ENCODE measurements around the gene SMARCD1.

The SMARCD1 gene

DNA sequence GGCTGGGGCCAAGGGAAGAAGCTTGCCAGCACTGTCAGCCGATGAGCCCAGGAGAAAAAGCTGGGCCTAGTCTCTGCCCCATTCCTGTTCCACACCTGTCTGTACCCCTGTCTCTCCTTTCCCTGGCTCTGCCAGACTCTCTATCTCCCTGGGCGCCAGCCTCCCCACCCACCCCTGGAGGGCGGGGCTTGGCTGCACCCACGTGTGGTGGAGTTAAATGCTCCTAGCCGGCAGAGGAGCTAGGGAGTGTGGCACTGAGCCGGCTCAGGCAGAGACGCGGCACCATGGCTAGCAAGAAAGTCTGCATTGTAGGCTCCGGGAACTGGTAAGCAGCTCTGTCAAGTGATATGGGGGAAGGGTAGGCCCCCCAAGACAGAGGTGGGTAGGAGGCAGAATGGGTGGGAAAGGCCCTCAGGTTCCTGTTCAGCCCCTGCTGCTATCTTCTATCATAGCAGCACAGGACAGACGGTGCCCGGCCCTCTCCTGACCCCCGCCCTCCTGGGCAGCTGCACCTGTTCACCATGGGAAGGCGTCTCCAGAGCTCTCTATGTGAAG is 18.7 kb downstream of the SMARCD1 start, which contains the start of gene GPD1:
TSS of gene GPD1 (plus strand) at position 242 of the 555 bp plus-strand sequence. CDS start at position 285, 43 bp downstream.
- DNase-seq (ENCODE audit: low read depth in 1 of 2, low spot score in 1 of 2) = no peak

DNA sequence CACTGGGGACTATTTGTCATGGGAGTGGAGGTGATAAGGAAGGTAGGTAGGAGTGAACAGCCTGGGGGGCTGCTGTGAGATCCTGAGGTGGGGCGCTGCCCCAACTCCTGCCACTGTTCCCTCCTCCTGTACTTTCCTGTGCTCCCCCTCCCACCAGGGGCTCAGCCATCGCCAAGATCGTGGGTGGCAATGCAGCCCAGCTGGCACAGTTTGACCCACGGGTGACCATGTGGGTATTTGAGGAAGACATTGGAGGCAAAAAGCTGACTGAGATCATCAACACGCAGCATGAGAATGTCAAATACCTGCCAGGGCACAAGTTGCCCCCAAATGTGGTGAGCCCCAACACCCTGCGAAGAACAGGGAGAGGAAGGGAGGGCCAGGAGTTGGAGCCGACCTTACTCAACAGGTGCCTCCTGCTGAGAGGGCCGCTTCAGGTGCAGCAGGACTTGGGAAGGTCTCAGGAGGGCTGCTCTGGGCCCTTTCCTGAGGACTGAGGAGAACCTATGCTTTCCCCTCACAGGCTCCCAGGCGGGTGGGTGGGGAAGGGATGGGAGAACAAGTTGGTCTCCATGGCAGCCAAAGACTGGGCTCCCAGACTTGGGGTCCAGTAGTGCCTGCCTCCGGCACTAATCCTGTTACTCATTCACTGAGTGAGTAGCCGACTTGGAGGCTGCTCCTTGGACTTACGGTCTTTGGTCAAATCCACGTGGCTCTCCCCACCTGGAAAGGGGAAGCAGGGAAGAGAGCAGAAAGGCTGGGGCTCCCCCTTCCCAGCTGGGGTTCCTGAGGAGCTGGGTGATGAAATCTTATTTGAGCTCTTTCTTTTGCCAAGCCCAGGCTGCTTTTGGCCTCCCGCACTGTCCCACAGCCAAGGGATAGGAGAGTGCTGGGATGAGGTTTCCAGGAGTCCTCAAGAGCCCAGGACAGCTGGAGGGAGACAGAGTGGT is 19.6 kb downstream of the SMARCD1 start:
- DNase-seq (ENCODE audit: low read depth in 1 of 2, low spot score in 1 of 2) = no peak

- DNase-seq (ENCODE audit: low read depth in 1 of 2, low spot score in 1 of 2) = no peak
Measured at GRCh38 chr12:50105913-50106450, 20.8 kb downstream of the SMARCD1 start.

DNA sequence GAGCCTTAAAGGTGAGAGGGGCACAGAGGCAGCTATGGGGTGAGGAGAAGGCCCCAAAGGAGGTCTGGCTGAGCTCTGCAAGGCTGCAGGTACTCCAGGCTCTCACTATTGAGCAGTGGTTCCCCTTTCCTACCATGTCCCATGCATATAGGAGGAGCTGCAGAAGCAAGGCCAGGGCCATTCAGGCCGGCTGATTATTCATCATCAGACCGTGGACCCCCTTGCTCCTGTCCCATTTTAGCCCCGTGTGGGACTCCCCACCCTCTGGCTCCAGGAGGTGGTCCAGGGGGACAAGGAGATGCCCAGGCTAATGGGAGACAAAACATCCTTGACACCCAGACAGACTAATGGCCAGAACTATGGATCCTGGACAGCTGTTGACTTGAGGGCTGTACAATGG is 21.8 kb downstream of the SMARCD1 start:
- no peak for DNase-seq (ENCODE audit: low read depth in 1 of 2, low spot score in 1 of 2)

- no peak for DNase-seq (ENCODE audit: low read depth in 1 of 2, low spot score in 1 of 2)
Measured at GRCh38 chr12:50107416-50108268, 22.5 kb downstream of the SMARCD1 start.

DNA sequence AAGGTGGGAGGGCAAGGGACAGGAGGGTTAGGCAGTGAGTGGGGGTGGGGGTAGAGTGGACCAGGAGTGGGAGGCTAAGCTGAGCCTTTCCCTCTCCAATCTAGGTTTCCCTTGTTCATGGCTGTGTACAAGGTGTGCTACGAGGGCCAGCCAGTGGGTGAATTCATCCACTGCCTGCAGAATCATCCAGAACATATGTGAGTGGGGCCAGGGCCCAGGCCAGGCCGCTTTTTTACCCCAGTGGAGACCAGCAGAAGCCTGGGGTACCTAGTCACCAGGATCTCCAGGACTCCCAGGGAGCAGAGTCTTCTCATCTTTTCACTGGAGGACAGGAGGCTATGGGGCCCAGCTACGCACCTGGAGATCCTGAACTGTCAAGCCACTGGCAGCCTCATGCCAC is 24.2 kb downstream of the SMARCD1 start:
- no peak for DNase-seq (ENCODE audit: low read depth in 1 of 2, low spot score in 1 of 2)

GRCh38 chr12:50110127-50110761 is 25.1 kb downstream of the SMARCD1 start:
- no peak for DNase-seq (ENCODE audit: low read depth in 1 of 2, low spot score in 1 of 2)

DNA sequence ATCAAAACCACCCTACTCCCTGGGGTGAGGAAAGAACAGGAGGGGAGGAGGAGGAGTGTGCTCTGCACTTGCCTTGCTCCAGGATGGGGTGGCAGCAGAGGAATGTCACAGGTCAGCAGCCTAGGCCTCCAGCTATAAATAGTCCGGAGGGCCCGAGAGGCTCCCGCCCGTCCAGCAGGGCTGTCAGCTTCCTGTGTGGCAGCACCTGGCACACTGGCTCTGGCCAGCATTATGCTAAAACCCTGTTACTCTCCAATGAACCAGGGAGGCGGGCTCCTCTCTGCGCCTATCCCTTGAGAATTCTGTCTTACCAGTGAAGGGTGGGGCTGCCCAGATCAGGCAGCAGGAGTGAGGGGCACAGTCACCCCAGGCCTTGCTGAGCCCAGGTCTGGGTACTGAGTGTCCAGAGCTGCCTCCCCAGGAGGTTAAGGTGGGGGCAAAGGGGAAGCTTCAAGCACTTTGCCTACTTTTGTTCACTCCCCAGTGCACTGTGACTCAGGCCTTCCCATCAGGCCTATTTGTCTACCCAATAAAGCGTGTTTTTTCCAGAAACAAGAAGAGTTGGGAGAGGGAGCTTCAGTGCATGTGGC is 25.7 kb downstream of the SMARCD1 start:
- no peak for DNase-seq (ENCODE audit: low read depth in 1 of 2, low spot score in 1 of 2)

DNA sequence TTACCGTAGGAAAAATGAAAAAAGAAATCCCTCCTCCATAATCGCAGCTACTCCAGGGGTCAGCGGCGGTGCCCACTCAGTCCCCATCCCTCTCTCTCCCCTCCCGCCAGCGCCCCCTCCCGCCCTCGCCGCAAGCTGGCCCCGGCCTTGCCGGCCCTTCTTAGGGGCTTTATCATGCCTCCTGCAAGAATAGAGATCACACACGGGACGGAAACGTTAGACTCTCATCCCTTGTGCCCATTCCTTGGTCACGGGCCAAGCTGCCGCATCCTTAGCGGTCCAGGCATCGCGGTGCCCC is 26.2 kb downstream of the SMARCD1 start:
- DNase-seq (ENCODE audit: low read depth in 1 of 2, low spot score in 1 of 2) = no peak

DNA sequence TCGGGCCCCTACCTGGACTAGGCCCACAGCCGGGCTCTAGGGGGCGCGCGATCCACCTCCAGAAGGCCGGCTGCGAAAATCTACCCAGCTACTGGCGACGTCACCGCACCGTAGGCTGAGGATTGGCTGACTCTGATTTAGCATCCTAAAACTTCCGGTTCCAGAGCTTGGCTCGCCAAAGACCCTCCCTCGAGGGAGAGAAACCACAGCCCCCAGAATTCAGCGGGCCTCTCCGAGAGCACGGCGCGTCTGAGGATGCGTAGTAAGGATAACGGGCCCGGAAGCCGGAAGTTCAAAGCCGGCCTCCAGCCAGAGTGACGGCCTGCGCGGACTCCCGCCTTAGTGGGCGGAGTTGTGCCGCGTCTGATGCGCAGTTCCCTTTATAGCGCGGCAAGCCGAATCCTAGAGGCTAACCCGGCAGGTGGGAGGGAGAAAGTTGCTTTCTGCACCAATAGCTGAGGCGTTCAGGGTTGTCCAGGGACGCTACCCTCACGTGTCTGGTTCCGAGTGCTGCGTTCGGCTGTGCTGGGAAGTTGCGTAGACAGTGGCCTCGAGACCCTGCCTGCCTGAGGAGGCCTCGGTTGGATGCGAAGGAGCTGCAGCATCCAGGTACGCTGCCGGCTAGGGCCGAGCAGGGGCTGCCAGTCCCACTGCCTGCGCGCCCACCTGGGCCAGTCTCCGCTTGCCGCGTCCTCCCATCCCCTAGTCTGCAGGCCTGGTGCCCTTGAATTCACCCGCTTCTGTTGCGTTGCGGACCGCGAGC is 26.7 kb downstream of the SMARCD1 start, which contains the start of gene COX14:
TSS of gene COX14 (plus strand) at position 544 of the 763 bp plus-strand sequence. CDS start 7,808 bp downstream, outside the sequence.
- peak; percentile 98 to 99 for DNase-seq (ENCODE audit: low read depth in 1 of 2, low spot score in 1 of 2)

- DNase-seq (ENCODE audit: low read depth in 1 of 2, low spot score in 1 of 2) = peak in 1 of 2 donors; percentile 27
Measured at GRCh38 chr12:50112456-50113218, 27.5 kb downstream of the SMARCD1 start.

DNA sequence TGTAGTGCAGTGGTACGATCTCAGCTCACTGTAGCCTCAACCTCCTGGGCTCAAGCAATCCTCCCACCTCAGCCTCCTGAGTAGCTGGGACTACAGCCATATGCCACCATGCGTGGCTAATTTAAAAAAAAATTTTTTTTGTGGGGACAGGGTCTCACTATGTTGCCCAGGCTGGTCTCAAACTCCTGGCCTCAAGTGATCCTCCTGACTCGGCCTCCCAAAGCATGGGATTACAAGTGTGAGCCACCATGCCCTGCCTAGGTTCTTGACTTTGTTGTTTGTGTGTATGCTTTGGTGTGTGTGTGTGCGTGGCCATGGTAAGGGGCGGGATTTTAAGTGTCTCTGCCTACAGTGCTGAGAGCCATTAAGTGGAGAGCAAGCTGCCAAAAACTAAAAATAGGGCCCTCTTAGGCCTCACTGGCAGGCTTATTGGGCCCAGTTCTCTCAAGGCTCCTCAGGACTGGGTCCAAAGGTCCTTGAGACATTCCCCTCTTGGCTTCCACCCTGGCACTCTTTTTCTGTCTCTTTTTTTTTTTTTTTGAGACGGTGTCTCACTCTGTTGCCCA is 32.0 kb downstream of the SMARCD1 start:
- DNase-seq (ENCODE audit: low read depth in 1 of 2, low spot score in 1 of 2) = no peak

- DNase-seq (ENCODE audit: low read depth in 1 of 2, low spot score in 1 of 2) = no peak
Measured at GRCh38 chr12:50119387-50119786, 34.2 kb downstream of the SMARCD1 start.

GRCh38 chr12:50120521-50120920 is 35.4 kb downstream of the SMARCD1 start:
- DNase-seq (ENCODE audit: low read depth in 1 of 2, low spot score in 1 of 2) = no peak

DNA sequence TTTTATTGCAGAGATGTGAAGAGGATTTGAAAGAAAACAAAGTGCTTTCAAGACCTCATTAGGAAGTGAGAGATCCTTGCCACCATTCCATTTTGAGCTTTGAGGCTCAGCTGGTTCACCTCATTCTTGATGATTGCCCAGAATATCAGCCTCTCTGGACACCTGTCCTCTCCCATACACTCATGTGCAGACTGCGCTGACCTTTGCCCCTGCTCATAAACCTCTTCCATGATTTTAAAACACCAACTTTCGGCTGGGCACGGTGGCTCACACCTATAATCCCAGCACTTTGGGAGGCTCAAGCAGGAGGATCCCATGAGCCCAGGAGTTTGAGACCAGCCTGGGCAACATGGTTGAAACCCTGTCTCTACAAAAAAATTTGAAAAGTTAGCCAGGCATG is 35.8 kb downstream of the SMARCD1 start:
- DNase-seq (ENCODE audit: low read depth in 1 of 2, low spot score in 1 of 2) = no peak

- no peak for DNase-seq (ENCODE audit: low read depth in 1 of 2, low spot score in 1 of 2)
Measured at GRCh38 chr12:50121641-50122040, 36.5 kb downstream of the SMARCD1 start.

DNA sequence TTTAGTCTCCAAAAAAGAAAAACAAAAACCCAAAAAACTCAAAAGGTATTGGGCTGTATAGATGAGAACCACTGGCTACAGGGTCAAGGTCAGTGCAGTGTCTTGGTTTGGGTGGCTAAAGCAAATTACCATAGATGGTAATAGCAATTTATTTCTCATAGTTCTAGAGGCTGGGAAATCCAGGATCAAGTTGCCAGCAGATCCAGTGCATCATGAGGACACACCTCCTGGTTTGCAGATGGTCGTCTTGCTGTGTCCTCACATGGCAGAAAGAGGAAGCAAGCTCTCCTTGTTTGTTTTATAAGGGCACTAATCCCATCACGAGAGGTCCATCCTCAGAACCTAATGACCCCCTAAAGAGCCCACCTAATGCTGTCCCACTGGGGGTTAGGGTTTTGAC is 38.1 kb downstream of the SMARCD1 start:
- DNase-seq (ENCODE audit: low read depth in 1 of 2, low spot score in 1 of 2) = no peak

GRCh38 chr12:50127546-50127945 is 42.4 kb downstream of the SMARCD1 start:
- DNase-seq (ENCODE audit: low read depth in 1 of 2, low spot score in 1 of 2) = no peak

GRCh38 chr12:50129290-50129689 is 44.1 kb downstream of the SMARCD1 start:
- no peak for DNase-seq (ENCODE audit: low read depth in 1 of 2, low spot score in 1 of 2)

All from activated CD4-positive, alpha-beta T cell treated with anti-CD3 and anti-CD28 coated beads, Interleukin-2, amount 50 U/mL, for 24 hours (primary cell).